Measurements from ENCODE around the gene ATP8A2.
"Not testable (repeated sequence)": the region's sequence is repeated elsewhere in the genome, so short reads cannot be mapped to it uniquely, and the experiment has no call there.

Gene ATP8A2

DNA sequence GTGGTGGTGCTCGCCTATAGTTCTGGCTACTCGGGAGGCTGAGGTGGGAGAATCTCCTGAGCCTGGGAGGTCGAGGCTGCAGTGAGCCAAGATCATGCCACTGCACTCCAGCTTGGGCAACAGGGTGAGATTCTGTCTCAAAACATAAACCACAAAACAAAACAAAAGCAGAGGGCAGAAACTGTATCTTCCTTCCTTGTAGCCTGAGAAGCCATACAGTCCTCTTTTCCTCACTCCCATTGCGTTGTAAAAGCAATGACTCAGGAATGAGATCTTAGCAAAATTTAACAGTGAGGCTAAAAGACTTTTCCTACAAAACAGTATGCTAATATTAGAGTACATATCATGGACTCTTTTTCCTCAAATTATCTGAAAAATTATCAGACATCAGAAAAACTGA, 549.2 kb downstream of the ATP8A2 start:
- no peak for DNase-seq (ENCODE audit: low spot score)

DNA sequence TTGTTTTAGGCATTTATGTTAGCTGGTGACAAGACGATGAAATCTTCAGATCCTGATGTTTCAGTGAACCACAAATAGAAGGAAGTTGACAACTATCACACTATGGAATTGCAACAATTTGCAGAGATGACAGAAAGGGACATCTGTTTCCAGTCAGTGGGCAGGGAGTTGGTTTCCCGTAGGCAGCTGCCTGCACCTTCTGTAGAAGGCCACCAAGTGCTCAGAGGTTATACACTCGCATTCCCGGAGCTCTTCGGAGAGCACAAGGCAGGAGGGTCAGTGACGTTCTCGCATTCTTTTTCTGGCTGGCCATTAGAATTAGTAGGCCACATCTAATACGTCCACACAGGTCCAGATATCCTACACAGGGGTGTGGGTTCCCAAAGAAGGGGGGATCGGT, 550.6 kb downstream of the ATP8A2 start:
- DNase-seq (ENCODE audit: low spot score), result no peak

DNA sequence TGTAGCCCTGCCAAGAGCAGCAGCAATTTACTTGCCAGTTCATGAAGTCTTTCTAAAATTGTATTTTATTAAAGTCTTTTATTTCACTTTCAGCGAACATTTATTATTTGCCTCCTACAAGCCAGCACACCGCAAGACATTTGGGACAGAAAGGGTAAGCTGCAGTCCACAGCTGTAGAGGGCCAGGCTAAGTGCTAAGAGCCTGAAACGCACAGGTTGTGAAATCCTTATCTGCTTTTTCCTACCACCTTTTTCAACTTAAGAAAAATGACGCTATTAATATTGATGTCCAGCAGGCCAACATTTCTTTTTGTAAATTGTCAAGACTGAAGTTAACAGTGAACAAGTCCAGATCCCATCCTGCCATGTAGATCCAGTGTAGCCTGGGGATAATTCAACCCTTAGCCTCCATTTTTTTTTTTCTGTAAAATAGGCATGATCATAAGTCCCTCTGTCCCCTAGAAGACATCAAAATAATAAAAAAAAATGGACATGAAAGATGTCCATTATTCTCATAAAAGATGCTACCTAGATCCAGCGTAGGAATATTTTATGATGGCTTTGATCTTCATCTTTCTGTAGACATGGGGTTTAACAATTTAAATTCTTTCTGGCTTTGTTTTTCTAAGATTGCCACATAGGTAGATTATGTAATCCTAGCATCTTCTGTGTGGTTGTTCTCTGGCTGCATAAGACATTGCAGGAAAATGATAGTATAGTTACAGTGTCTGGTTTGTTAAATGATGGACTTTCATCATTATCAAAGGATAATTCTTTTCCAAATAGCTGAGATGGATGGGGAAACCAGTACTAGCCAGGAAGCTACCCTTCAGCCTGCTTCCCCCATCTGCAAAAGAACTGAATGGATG, 551.7 kb downstream of the ATP8A2 start:
- DNase-seq (ENCODE audit: low spot score), result no peak

DNA sequence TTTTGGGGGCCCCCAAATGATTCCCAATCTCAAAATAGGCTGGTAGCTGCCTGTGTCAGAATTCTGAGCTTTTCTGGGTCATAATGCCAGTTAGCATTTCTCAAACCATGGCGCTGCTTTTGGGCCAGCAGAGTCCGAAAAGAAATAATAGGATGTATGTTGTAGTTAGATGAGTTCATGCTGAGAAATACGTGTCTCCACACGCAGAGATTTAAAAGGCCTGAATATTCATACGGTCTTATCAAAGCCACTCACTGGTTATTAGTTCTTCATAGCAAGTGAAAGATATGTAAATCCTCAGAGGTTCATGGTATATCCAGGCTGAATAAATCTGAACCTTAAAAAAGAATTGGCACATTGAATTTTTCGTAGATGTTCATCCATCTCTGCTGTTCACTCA, 555.6 kb downstream of the ATP8A2 start:
- DNase-seq (ENCODE audit: low spot score), result no peak

DNA sequence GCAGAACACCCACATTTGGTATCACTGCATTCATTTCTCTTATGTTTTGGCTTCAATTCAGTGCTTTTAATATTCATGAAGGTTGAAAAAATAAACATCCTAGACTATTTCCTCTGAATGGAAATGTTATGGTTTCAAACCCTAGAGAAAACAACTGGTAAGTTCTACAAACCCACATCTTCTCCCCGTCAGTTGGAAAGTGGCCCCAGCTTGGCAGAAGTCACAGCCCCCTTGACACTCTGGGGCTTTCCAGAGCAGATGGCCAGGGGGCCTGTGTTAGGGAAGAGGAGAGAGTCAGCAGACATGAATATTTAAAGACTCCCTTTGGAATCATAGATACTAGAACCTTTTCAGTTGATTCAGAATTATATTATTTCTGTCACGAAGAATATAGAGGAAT, 556.2 kb downstream of the ATP8A2 start:
- DNase-seq (ENCODE audit: low spot score), result no peak

DNA sequence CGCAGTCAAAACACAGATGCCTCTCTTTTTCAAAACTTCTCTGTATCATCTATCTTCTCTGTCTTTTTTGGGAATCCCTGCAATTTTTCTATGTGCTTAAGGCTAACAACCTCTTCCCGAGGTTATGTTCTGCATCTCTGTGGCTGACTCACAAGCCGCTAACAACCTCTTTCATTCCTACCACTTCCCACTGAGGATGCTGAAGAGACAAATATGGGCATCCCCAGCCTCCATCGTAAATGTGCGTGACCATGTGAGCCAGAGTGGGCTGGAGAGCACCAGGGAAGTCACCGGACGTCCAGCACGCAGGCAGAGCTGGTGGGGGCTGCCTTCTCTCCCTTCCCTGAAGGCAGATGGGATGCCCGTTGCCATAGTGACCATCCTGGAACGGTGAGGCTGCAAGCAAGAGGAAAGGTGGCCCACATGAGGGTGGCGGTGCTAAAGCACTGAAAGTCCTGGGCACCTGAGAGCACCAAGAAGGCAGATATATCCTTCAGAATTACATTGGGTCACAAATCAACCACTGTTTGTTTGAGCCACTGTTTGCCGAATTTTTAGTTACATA, 557.2 kb downstream of the ATP8A2 start:
- no peak for DNase-seq (ENCODE audit: low spot score)

DNA sequence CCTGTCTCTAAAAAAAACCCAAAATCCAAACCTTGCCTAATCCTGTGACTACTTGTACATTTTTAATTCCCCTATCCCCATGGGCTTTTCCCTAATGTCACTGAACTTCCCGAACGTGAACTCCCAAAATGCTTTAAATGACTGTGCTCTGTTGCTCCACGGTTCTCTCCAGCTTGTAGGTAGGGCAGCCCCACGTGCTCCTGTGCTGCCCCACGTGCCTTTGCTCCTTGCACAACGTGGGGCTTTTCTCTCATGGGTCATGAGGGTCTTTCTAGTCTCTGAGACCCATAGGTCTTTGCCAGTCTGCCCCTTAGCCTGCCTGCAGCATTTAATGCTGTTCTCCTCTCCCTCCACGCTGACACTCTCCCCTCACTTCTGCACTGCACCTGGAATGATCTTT, 558.0 kb downstream of the ATP8A2 start:
- no peak for DNase-seq (ENCODE audit: low spot score)

DNA sequence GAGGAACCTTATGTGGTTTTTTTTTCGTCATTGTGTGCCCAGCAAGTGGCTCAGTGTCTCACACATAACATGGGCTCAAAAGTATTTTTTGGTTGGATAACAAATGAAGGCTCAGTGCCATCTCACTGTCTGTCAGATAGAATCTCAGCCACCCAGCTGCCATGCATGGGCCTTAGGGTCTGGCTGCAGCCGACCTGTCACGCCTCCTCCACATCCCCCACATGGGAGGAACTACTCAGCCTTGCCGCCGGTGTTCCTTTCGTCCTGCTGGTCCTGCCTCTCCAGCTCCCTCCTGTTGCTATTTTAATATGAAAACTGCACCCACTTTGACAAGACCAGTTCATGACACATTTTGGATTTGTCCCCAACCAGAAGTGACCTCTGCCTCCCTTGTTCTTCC, 558.9 kb downstream of the ATP8A2 start:
- DNase-seq (ENCODE audit: low spot score), result no peak

DNA sequence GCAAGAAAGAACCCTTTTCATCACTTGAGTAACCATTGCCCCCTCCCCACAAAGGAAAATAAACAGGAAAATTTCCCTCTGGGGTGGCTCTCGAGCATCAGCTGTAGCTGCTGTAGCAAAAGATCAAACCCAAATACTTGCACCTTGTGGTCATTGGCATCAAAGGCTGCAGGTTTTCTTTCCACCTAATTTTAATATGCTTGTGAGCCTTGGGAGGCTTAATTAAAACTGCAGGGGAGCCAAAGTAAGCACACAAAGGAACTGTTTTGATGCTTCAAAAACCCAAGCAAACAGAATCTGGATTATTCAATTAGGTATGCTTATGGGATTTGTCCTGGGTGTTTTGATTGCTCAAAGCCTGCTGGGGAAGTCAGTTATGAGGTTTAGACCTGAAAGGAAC, 560.6 kb downstream of the ATP8A2 start:
- DNase-seq (ENCODE audit: low spot score), result no peak

DNA sequence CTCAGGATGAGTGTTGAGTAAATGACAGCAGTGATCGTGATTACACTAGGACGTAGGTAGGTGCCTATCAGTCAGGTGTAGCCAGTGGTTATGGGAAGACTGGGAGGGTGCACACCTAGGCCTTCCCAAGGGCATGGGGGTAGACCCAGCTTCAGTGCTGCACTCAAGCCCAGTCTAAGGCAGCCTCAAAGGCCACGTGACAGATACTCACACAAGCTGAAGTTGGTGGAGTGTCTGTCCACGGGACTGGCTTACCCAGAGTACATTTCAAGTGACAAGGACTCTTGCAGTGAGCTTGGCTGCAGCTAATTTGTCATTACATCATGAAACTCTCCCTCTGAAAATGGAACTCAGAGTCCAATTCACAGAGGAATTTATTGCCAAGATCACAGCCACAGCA, 561.7 kb downstream of the ATP8A2 start:
- no peak for DNase-seq (ENCODE audit: low spot score)

DNA sequence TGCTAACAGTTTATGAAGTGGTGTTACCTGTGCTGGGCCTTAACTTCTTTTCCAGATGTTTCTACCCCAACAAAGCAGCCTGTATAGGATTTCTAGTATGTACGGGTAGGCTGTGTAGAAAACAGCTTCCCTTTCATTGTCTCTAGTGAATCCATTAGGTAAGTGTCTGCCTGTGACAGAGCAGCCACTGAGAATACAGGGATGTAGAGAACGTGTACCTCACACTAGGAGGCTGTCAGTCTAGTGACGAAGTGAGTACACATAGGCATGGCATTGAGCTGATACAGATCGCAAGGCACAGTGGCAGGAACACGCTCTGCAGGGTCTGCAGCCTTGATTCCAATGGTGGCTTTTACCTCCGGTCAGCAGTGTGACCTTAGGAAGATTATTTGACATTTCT, 562.4 kb downstream of the ATP8A2 start:
- no peak for DNase-seq (ENCODE audit: low spot score)

DNA sequence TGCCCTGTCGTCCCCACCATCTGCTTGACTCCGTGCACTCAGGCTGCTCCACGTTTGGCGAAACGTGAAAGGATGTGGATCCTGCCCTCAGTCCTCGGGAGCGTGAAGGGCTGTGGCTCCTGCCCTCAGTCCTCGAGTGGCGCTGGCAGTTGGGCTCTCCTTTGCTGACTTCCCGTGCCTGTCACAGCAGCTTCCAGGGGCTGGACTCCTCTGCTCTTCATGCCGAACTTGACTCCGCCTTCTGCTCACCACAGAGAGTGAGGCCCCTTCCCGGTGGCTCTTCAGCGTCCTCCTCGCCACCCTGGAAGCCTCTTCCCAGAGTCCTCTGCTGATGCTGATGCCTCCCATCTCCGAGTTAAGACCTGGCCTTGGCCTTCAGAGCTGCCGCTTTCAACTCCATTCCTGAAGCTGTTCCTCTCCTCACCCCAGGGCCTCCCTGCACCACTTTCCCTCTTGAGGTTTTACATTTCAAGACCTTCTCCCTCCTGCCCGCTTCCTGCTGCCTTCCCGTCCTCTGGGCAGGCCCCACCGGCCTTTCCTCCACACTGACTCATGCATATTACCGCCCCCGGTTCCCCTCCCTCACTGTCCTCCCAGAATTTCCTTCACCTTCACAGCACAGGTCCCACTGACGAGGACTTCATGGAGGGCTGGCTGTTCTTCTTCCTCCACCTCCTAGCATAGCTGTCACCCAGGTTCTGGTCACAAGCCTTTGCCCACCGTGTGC, 568.4 kb downstream of the ATP8A2 start:
- no peak for DNase-seq (ENCODE audit: low spot score)

DNA sequence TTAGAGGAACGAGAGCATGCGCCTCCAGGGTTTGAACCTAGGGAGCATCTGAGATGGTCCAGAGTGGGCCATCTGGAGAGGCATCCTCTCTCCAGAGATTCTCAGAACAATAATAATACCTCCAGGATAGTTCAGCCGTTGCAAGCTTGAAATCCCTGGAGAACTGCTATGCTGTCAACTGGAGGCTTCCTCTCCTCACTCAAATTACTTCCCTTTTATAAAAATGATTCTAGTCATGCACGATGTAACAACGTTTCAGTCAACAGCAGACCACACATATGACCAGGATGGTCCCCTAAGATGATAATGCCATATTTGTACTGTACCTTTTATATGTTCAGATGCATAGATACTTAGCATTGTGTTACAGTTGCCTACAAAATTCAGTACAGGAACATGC, 571.3 kb downstream of the ATP8A2 start:
- no peak for DNase-seq (ENCODE audit: low spot score)

DNA sequence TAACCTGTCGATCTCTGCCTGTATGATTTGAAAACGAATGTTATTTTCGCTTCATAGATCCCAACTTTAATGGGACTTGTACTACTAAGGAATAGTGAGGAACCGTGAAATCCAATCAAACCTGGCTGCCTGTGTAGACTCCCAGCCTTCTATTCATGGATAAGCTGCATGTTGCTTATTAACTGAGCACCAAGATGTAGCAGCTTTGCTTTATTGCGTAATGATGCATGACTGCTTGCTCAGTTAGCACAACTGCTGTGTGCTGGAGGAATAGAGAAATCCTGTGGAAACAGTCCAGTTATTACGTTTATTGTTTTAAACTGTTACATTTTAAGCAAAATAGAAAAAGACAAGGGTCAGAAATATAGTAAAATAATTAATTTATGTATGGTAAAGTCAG, 571.9 kb downstream of the ATP8A2 start:
- DNase-seq (ENCODE audit: low spot score), result no peak

DNA sequence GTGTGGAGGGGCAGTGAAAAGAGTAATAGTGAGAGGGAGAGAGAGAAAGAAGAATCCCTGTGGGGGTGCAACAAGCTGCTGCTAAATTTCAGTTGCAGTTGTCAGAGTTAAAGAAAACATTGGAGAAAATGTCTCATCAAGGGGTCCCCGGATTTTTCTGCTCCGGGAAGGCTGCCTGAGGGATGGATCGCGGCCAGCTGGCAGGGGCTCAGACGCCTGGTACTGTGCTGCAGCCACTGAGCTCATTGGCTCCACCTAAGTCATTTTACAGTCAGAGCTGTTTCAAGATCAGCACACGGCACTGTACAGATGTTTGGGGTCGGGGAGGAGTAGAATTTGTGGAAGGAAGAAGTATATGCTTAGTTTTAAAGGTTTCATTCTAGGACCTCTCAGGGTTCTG, 573.8 kb downstream of the ATP8A2 start:
- DNase-seq (ENCODE audit: low spot score), result no peak

DNA sequence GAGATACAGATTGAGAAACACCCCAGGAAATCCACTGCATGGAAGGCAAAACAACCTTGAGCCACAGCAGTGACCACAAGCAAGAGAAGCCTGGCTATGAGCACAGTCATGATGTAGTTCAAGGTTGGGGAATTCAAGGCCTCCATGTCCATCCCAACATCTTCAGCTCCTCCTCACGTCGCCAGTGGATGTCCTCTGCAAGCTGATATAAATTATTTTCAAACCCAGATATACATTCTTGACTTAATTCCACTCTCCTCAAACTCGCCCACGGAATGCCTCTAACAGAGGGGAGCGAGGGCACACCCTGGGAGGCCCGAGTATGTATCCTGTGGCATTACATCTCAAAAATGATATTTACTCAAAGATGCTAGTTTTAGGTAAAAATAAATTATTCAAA, 574.5 kb downstream of the ATP8A2 start:
- DNase-seq (ENCODE audit: low spot score), result no peak

DNA sequence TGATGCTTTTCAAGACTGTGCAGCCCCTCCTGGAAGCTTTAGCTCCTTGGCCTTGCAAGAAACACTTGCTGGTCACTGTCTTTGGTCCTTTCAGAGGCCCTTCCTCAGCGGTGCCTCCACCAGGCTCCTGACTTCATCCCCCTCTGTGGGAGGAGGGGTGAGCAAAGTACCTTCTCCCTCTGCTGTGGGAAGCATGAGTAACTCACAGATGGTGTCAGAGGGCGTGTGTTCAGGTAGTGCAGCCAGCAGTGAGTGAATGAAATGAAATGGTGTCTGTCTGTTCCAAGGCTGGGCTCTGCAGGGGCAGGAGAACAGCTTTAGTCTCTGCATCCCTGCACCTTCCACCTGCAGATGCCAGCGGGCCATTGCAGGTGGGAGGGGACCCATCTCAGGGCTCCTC, 577.1 kb downstream of the ATP8A2 start:
- no peak for DNase-seq (ENCODE audit: low spot score)

DNA sequence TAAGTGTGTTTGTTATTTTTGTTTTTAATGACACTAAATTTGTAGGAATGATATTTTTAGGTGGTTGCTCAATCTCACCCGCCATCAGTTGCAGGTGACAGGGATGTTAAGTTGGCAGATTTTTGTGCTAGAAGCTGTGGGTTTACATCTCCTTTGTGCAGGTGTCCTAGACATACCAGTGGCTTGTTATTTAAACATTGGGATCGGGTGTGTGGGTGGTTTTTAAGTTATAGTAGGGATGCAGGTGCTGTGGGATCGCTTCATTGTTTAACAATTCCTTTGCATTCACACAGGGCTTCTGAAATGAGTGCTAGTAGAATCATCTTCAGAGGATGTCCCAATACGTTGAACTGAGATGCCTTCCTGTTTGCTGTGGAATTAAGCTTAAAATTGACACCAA, 580.1 kb downstream of the ATP8A2 start:
- DNase-seq (ENCODE audit: low spot score), result no peak

DNA sequence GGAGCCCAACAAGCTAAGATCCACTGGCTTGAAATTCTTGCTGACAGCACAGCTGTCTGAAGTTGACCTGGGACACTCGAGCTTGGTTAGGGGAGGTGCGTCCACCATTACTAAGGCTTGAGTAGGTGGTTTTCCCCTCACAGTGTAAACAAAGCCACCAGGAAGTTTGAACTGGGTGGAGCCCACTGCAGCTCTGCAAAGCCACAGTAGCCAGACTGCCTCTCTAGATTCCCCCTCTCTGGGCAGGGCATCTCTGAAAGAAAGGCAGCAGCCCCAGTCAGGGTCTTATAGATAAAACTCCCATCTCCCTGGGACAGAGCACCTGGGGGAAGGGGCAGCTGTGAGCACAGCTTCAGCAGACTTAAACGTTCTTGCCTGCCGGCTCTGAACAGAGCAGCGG, 582.3 kb downstream of the ATP8A2 start:
- DNase-seq (ENCODE audit: low spot score), result peak; percentile 4

DNA sequence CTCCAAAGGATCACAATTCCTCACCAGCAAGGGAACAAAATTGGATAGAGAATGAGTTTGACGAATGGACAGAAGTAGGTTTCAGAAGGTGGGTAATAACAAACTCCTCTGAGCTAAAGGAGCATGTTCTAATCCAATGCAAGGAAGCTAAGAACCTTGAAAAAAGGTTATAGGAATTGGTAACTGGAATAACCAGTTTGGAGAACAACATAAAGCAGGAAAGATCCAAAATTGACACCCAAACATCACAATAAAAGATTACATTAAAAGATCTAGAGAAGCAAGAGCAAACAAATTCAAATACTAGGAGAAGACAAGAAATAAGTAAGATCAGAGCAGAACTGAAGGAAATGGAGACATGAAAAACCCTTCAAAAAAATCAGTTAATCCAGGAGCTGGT, 583.2 kb downstream of the ATP8A2 start:
- not testable (repeated sequence) for DNase-seq (ENCODE audit: low spot score)

DNA sequence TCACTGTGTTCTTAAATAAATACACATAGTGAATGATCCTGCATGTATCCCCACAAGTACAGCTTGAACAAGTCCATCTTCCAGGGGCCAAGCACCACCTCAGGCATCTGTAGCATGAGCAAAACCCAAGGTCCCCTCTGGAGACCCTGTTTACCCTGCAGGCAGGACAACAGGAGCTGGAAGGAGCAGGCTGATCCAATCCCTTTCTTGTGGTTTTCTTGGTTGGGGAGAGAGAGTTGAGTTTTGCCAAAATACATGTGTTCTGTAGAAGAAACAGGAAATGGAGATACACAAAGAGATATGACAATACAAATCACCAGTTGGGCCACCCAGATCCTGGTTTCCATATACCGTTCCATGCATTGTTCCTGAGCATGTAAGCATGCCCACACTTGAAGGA, 587.2 kb downstream of the ATP8A2 start:
- DNase-seq (ENCODE audit: low spot score), result no peak

DNA sequence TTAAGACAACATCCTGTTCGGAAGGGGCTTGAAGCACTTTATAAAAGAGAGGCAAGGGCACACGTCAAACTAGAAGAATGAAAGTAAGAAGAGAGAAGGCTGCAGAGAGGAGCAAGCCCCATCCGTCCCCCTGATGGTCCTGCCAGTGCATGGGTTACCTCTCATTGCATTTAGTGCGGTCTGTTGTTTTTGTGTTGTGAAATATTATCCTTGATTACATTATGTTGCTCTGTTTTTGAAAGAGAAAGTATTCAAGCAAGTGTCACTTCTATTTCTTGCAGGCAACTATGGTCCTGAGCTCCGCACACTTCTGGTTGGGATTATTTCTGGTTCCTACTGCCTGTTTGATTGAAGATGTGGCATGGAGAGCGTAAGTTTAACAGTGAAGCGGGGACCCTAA, 589.5 kb downstream of the ATP8A2 start:
- DNase-seq (ENCODE audit: low spot score), result no peak

DNA sequence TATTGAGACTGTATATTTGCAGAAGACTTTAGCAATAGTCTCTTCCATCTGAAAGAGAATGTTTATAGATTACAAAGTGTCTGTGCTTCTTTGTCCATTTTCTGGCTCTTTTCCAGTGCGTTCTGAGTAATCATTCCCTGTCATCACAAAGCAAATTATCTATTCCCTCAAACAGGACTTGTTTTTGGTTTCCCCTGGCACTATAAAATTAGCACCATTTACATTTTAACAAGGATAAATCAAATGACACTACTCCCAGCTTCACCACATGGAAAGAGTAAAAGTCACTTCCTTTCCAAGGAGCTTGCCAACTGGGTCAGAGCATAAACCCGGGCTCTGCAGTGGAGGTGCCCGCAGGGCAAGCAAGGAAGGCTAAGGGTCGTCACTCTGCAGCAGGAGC, 591.9 kb downstream of the ATP8A2 start:
- DNase-seq (ENCODE audit: low spot score), result no peak
